Ascending aorta (tissue), 2 donors: ENCODE data around the gene TBX3. TPM values are rescaled to one million over a fixed set of nuclear protein-coding genes. Genes with fewer than 3 reads are reported as not detected.

Source experiments
- DNase-seq, 2 donors: peaks; one replicate each; pipeline ENCODE4 v3.0.0-alpha.2; 2019; ENCODE audit warnings: low spot score in 2 of 2
- H3K27ac ChIP-seq, 2 donors: fragments of 200-600 bp; sonication (generic); one replicate each; pipeline ENCODE4 v1.5.1; 2016 to 2017; ENCODE audit warnings: mild to moderate bottlenecking in 1 of 2
- H3K27me3 ChIP-seq: fragments of 200-600 bp; sonication (generic); one replicate; pipeline ENCODE4 v1.5.1; 2017
- H3K36me3 ChIP-seq, 2 donors: fragments of 200-600 bp; sonication (generic); one replicate each; pipeline ENCODE4 v1.5.1; 2016
- H3K4me1 ChIP-seq, 2 donors: fragments of 200-600 bp; sonication (generic); one replicate each; pipeline ENCODE4 v1.5.1; 2016 to 2017; ENCODE audit warnings: mild to moderate bottlenecking in 1 of 2
- H3K4me3 ChIP-seq, 2 donors: fragments of 200-600 bp; sonication (generic); one replicate each; pipeline ENCODE4 v1.5.1; 2016 to 2017; ENCODE audit warnings: mild to moderate bottlenecking in 1 of 2
- H3K9me3 ChIP-seq, 2 donors: fragments of 200-600 bp; sonication (generic); one replicate each; pipeline ENCODE4 v1.5.1; 2016
- intact Hi-C: fragments of 100-400 bp; cut with DNase I; formaldehyde crosslinking; loops from one replicate; pipeline ENCODE4 v1.15.1; 2023
- total RNA-seq: library from RNA; depleted of rRNA; stranded (reverse); fragments of >200 nt; gene quantifications from one replicate; pipeline ENCODE4 v1.1.0, GENCODE V29; 2016
- TF ChIP-seq, protein P1 (sequence below), 3 experiments: fragments of 200-600 bp in 2 of 3; fragments of 450-650 bp in 1 of 3; sonication (generic) in 2 of 3; IDR thresholded peaks; one replicate each; pipeline ENCODE4 v1.5.1; 2016 to 2019; ENCODE audit warnings: antibody characterized with exemption in 3 of 3, mild to moderate bottlenecking in 1 of 3, moderate library complexity in 1 of 3

Gene TBX3
- total RNA-seq, 1 donor from 2014 or later = 20.0 TPM

DNA sequence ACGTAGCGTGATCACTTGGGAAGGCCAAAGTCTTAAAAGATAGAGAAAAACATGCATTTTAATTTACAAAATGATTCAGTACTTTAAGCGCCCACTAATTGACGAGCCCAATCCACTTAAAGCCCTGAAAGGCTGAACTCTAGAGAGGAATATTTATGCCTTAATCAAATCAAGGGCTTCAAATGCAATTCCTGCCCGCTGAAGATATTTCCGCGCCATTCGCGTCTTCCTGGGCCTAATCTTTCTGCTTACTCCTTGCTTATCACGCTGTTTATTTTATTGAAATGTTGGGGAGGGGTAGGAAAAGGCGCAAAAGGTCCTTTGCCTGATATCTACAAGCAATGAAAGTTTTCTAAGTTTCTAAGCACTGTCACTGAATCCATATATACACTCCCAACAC lies 4.0 kb downstream of the TBX3 start:
- Histone ChIP-seq H3K9me3 (no peaks in the 10 kb centered on the region), H3K27ac (no peak overlapping the region), H3K27me3 (no peaks in the 10 kb centered on the region), H3K4me1 (peaks cover 2 to 3% of the 10 kb centered on the region in 2 donors), H3K4me3 (peak overlapping the region in 1 of 2 donors; percentile 75), H3K36me3 (no peaks in the 10 kb centered on the region)
- intact Hi-C loops = loop anchor here (10.0 kb wide), 2 partner anchors 675 to 975 kb away; no protein-coding TSS in a partner anchor
- no peak for DNase-seq
- TF ChIP-seq, protein P1, sequence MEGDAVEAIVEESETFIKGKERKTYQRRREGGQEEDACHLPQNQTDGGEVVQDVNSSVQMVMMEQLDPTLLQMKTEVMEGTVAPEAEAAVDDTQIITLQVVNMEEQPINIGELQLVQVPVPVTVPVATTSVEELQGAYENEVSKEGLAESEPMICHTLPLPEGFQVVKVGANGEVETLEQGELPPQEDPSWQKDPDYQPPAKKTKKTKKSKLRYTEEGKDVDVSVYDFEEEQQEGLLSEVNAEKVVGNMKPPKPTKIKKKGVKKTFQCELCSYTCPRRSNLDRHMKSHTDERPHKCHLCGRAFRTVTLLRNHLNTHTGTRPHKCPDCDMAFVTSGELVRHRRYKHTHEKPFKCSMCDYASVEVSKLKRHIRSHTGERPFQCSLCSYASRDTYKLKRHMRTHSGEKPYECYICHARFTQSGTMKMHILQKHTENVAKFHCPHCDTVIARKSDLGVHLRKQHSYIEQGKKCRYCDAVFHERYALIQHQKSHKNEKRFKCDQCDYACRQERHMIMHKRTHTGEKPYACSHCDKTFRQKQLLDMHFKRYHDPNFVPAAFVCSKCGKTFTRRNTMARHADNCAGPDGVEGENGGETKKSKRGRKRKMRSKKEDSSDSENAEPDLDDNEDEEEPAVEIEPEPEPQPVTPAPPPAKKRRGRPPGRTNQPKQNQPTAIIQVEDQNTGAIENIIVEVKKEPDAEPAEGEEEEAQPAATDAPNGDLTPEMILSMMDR (IDR thresholded peaks at IDR 0.05) = no peak

- H3K9me3 ChIP-seq = no peaks in the 10 kb centered on the region
- H3K4me1 ChIP-seq = no peaks in the 10 kb centered on the region
- intact Hi-C loops = no loop called here
- no peaks in the 10 kb centered on the region for H3K27me3 ChIP-seq
- TF ChIP-seq, protein P1 (IDR thresholded peaks at IDR 0.05) = no peak
- DNase-seq = no peak
- H3K4me3 ChIP-seq = peak overlapping the region in 1 of 2 donors; percentile 75
- no peak overlapping the region for H3K27ac ChIP-seq
- H3K36me3 ChIP-seq = peaks cover 0 to 4% of the 10 kb centered on the region in 2 donors
These were observed 4.5 kb downstream of the TBX3 start for GRCh38 chr12:114679452-114679875.

DNA sequence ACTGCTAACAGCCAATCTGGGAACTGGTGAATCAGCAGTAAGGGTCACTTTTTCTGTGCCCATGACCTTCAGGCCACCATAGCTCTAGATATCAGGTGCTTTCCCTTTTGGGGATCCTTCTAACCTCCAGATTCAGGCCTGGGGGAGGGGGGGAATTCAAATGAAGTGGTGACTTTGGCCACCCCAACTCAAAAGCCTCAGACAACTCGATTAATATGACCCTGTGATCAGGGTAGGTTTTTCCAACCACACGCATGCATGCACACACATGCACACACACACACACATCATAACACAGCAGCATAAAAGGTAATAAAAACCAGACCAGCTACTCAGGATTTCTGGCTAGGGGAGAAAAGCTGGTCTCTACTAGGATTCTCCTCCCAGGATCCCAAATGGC lies 5.3 kb downstream of the TBX3 start:
- Histone ChIP-seq H3K27ac (no peak overlapping the region), H3K27me3 (no peaks in the 10 kb centered on the region), H3K4me3 (peak overlapping the region in 1 of 2 donors; percentile 75), H3K36me3 (peaks cover 0 to 9% of the 10 kb centered on the region in 2 donors), H3K4me1 (no peaks in the 10 kb centered on the region), H3K9me3 (no peaks in the 10 kb centered on the region)
- TF ChIP-seq, protein P1 (IDR thresholded peaks at IDR 0.05) = no peak
- no peak for DNase-seq
- intact Hi-C loops = no loop called here

- no peaks in the 10 kb centered on the region for H3K4me1 ChIP-seq
- H3K36me3 ChIP-seq = peaks cover 0 to 9% of the 10 kb centered on the region in 2 donors
- H3K27me3 ChIP-seq = no peaks in the 10 kb centered on the region
- DNase-seq = no peak
- H3K27ac ChIP-seq = no peak overlapping the region
- H3K4me3 ChIP-seq = peak overlapping the region in 1 of 2 donors; percentile 75
- no peaks in the 10 kb centered on the region for H3K9me3 ChIP-seq
- TF ChIP-seq, protein P1 (IDR thresholded peaks at IDR 0.05) = no peak
- intact Hi-C loops = no loop called here
These were observed 5.9 kb downstream of the TBX3 start for GRCh38 chr12:114678028-114678427.

DNA sequence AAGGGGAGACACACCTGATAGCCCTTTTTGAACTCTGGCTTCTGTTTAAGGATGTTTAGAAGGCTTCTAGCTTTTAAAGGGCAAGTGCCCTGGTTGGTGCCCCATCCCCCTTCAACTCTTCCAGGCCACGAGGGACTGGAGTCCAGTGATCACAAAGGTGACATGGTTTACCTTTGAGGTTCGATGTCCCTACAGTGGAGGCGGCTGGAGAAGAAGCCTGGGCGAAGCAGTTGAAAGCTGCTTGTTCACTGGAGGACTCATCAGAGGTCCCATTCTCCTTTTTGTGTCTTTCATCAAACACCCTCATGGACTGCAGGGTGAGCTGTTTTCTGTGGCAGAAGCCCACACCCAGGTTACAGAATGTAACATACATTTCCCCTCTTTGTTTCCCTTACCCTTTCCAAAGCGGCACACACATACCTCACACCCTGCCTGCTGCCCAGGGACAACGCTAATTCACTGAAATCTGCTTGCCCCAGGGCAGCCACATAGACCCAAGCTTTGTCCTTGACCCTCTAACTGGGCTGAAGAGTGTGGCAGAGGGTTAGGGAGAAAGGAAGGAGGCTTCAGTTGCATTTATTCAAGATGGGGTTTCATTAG lies 7.7 kb downstream of the TBX3 start:
- Histone ChIP-seq H3K4me1 (no peaks in the 10 kb centered on the region), H3K9me3 (no peaks in the 10 kb centered on the region), H3K36me3 (peaks cover 0 to 9% of the 10 kb centered on the region in 2 donors), H3K4me3 (no peak overlapping the region), H3K27ac (no peak overlapping the region), H3K27me3 (no peaks in the 10 kb centered on the region)
- TF ChIP-seq, protein P1 (IDR thresholded peaks at IDR 0.05) = no peak
- no peak for DNase-seq
- intact Hi-C loops = no loop called here
